Endodermal cell (in vitro differentiated cells): ENCODE measurements around the gene SBK1. TPM values are rescaled to one million over a fixed set of nuclear protein-coding genes. Genes with fewer than 3 reads are reported as not detected.

Experiments
- DNase-seq: peaks from one replicate; pipeline ENCODE4 v3.0.0-alpha.2; 2017
- H3K27ac ChIP-seq: 2 replicates; pipeline ENCODE4 v1.5.1; 2013; ENCODE audit warnings: mild to moderate bottlenecking, low read depth, low read length, moderate library complexity
- H3K27me3 ChIP-seq: 2 replicates; pipeline ENCODE4 v1.6.1; 2013; ENCODE audit warnings: mild to moderate bottlenecking, low read length, moderate library complexity; ENCODE audit not compliant: insufficient read depth, control insufficient read depth, poor library complexity, severe bottlenecking
- H3K36me3 ChIP-seq: 2 replicates; pipeline ENCODE4 v1.7.0; 2013; ENCODE audit warnings: mild to moderate bottlenecking, low read length, moderate library complexity; ENCODE audit not compliant: control insufficient read depth, insufficient read depth
- H3K4me1 ChIP-seq: one replicate; pipeline ENCODE4 v1.7.0; 2013; ENCODE audit warnings: low read length; ENCODE audit not compliant: control insufficient read depth, insufficient read depth
- H3K4me3 ChIP-seq: 2 replicates; pipeline ENCODE4 v1.5.1; 2013; ENCODE audit warnings: mild to moderate bottlenecking, low read length, moderate library complexity
- H3K9ac ChIP-seq: 2 replicates; pipeline ENCODE4 v1.6.1; 2013; ENCODE audit warnings: mild to moderate bottlenecking, low read length, moderate library complexity; ENCODE audit not compliant: poor library complexity, severe bottlenecking; ENCODE audit errors: extremely low read depth
- H3K9me3 ChIP-seq: 2 replicates; pipeline ENCODE4 v1.6.1; 2013; ENCODE audit warnings: mild to moderate bottlenecking, low read length, moderate library complexity; ENCODE audit not compliant: control insufficient read depth
- H3K27ac Mint-ChIP-seq: 2 replicates; pipeline ENCODE4 v1.8.0; 2020; ENCODE audit warnings: mixed read lengths
- H3K27me3 Mint-ChIP-seq: 2 replicates; pipeline ENCODE4 v1.8.0; 2021; ENCODE audit warnings: mild to moderate bottlenecking, mixed read lengths; ENCODE audit not compliant: insufficient read depth
- H3K36me3 Mint-ChIP-seq: 2 replicates; pipeline ENCODE4 v1.8.0; 2020; ENCODE audit warnings: low read depth, mixed read lengths
- H3K4me1 Mint-ChIP-seq: 2 replicates; pipeline ENCODE4 v1.8.0; 2020; ENCODE audit warnings: mixed read lengths
- H3K4me3 Mint-ChIP-seq: 2 replicates; pipeline ENCODE4 v1.8.0; 2020; ENCODE audit warnings: mild to moderate bottlenecking, moderate library complexity, mixed read lengths
- H3K9me3 Mint-ChIP-seq: 2 replicates; pipeline ENCODE4 v1.8.0; 2020; ENCODE audit warnings: mild to moderate bottlenecking, mixed read lengths
- CTCF ChIP-seq: fragments of 200-600 bp; sonication (generic); conservative IDR thresholded peaks from 2 replicates; pipeline ENCODE4 v1.5.0; 2021; ENCODE audit warnings: antibody characterized with exemption, mild to moderate bottlenecking
- WGBS, 2 experiments: methylation state at CpG; one replicate each; pipeline versions ENCODE4 v1.1.5 to v1.1.7; 2013; ENCODE audit warnings: missing lambda C conversion rate in 2 of 2, mixed read lengths in 1 of 2; ENCODE audit not compliant: insufficient coverage in 1 of 2, insufficient read length in 1 of 2; 5-methylcytosine and 5-hydroxymethylcytosine counted together
- total RNA-seq, 2 donors: library from RNA; stranded (reverse); fragmentation: NEBNext Ultra II Directional in 1 of 2; extraction: Animal tissue kit (Norgen Biotek cat#: 25700) in 1 of 2; gene quantifications; 2 replicates in 1 of 2; 3 replicates in 1 of 2; pipeline ENCODE4 v1.2.1, GENCODE V29; 2021

SBK1 gene
- total RNA-seq, 2 donors from 2014 or later = 55.9 to 62.5 TPM

GRCh38 chr16:28320741-28321140 lies 28.4 kb downstream of the SBK1 start:
- Mint-ChIP-seq H3K27ac (no peak overlapping the region), H3K4me3 (no peak overlapping the region), H3K9me3 (no peaks in the 10 kb centered on the region), H3K4me1 (no peaks in the 10 kb centered on the region), H3K36me3 (peaks cover 21% of the 10 kb centered on the region), H3K27me3 (no peaks in the 10 kb centered on the region)
- WGBS, 2 experiments = 95 to 97% methylated on average over 25 to 49 of the region's 49 CpGs
- no peak for TF ChIP-seq CTCF
- no peaks in the 10 kb centered on the region for H3K9me3 ChIP-seq
- peaks cover 9% of the 10 kb centered on the region for H3K36me3 ChIP-seq
- DNase-seq = no peak
- H3K4me3 ChIP-seq = no peak overlapping the region
- H3K9ac ChIP-seq = no peak overlapping the region
- H3K4me1 ChIP-seq = no peaks in the 10 kb centered on the region
- H3K27ac ChIP-seq = no peak overlapping the region
- H3K27me3 ChIP-seq = no peaks in the 10 kb centered on the region

GRCh38 chr16:28321700-28322411 lies 29.5 kb downstream of the SBK1 start:
- no peaks in the 10 kb centered on the region for H3K4me1 ChIP-seq
- no peak overlapping the region for H3K27ac ChIP-seq
- Mint-ChIP-seq H3K27ac (no peak overlapping the region), H3K36me3 (peaks cover 21% of the 10 kb centered on the region), H3K4me3 (no peak overlapping the region), H3K9me3 (no peaks in the 10 kb centered on the region), H3K27me3 (no peaks in the 10 kb centered on the region), H3K4me1 (no peaks in the 10 kb centered on the region)
- peak; percentile 91 for DNase-seq
- WGBS, 2 experiments = 81 to 100% methylated on average over 5 to 20 of the region's 20 CpGs
- H3K9ac ChIP-seq = no peak overlapping the region
- no peaks in the 10 kb centered on the region for H3K27me3 ChIP-seq
- H3K36me3 ChIP-seq = peaks cover 9% of the 10 kb centered on the region
- no peak overlapping the region for H3K4me3 ChIP-seq
- no peaks in the 10 kb centered on the region for H3K9me3 ChIP-seq
- peak; percentile 87 for TF ChIP-seq CTCF

GRCh38 chr16:28324235-28324886 lies 32.0 kb downstream of the SBK1 start:
- peaks cover 11% of the 10 kb centered on the region for H3K36me3 Mint-ChIP-seq

More at GRCh38 chr16:28324235-28324886, 32.0 kb downstream of the SBK1 start:
- Histone ChIP-seq H3K9ac (no peak overlapping the region), H3K36me3 (peaks cover 1% of the 10 kb centered on the region), H3K4me1 (no peaks in the 10 kb centered on the region), H3K27me3 (no peaks in the 10 kb centered on the region), H3K27ac (no peak overlapping the region), H3K4me3 (no peak overlapping the region), H3K9me3 (no peaks in the 10 kb centered on the region)
- no peak overlapping the region for H3K4me3 Mint-ChIP-seq
- H3K4me1 Mint-ChIP-seq = no peaks in the 10 kb centered on the region
- DNase-seq = no peak
- no peaks in the 10 kb centered on the region for H3K27me3 Mint-ChIP-seq
- H3K9me3 Mint-ChIP-seq = no peaks in the 10 kb centered on the region
- no peak for TF ChIP-seq CTCF
- no peak overlapping the region for H3K27ac Mint-ChIP-seq
- WGBS, 2 experiments = 85 to 100% methylated on average over 1 to 5 of the region's 5 CpGs
